Measurements from ENCODE around the gene TNFAIP8.

TNFAIP8 gene

GRCh38 chr5:119346394-119346793 is 9.4 kb upstream of the TNFAIP8 start:
- peaks cover 97% of the 10 kb centered on the region for H3K4me1 ChIP-seq (ENCODE audit: control insufficient read depth, low read length)
- H3K4me2 ChIP-seq (ENCODE audit: low read length): peak overlapping the region; percentile 98
- H3K27me3 ChIP-seq (ENCODE audit: control insufficient read depth, low read length): no peaks in the 10 kb centered on the region
- H3K36me3 ChIP-seq (ENCODE audit: control insufficient read depth, low read length): peaks cover 5% of the 10 kb centered on the region; the same call in 1 of the 2 replicates
- no peaks in the 10 kb centered on the region for H4K20me1 ChIP-seq (ENCODE audit: control insufficient read depth, insufficient read depth, low read depth, low read length)
- peak overlapping the region; percentile 67 for H3K4me3 ChIP-seq (ENCODE audit: low read length)
- no peaks in the 10 kb centered on the region for H3K9me3 ChIP-seq (ENCODE audit: control insufficient read depth, insufficient read depth, low read length)
- TF ChIP-seq CTCF (IDR thresholded peaks at IDR 0.05; ENCODE audit: low read depth, low read length, poor library complexity, severe bottlenecking): no peak
- TF ChIP-seq EZH2phosphoT487 (IDR thresholded peaks at IDR 0.05; ENCODE audit: borderline replicate concordance, low read length): no peak
- H3K79me2 ChIP-seq (ENCODE audit: control insufficient read depth, low read length): peaks cover 70% of the 10 kb centered on the region
- H3K27ac ChIP-seq (ENCODE audit: low read depth, low read length): peak overlapping the region; percentile 74
- H3K9me2 ChIP-seq (replicated peaks; ENCODE audit: control insufficient read depth, low read length): no peaks in the 10 kb centered on the region
- peaks cover 12% of the 10 kb centered on the region for H3F3A ChIP-seq (ENCODE audit: control insufficient read depth, insufficient read depth)

DNA sequence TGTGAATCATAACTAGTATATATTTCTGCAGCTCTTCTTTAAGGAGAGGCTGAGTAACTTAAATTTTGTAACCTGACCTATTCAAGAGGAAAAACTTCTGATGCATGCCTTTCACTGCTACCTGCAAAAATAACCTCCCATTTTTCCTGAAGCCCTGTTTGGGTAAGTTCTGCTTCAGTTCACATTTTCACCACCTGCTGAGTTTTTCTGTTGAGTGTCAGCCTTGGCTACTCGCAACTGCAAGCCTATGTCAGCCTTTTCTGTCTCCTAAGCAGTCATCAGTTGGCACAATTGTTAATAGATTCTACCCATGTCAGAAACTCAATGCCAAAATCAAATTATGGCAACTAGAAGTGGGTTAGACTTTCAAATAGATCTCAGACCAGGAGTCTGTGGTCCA is 8.2 kb upstream of the TNFAIP8 start:
- Histone ChIP-seq H3K27ac (ENCODE audit: low read depth, low read length) (peak overlapping the region; percentile 74), H3K36me3 (ENCODE audit: control insufficient read depth, low read length) (peaks cover 4% of the 10 kb centered on the region; the same call in 1 of the 2 replicates), H3K4me3 (ENCODE audit: low read length) (peak overlapping the region; percentile 67), H4K20me1 (ENCODE audit: control insufficient read depth, insufficient read depth, low read depth, low read length) (no peaks in the 10 kb centered on the region), H3K4me2 (ENCODE audit: low read length) (peak overlapping the region; percentile 98), H3K9me3 (ENCODE audit: control insufficient read depth, insufficient read depth, low read length) (no peaks in the 10 kb centered on the region), H3F3A (ENCODE audit: control insufficient read depth, insufficient read depth) (peaks cover 12% of the 10 kb centered on the region), H3K9me2 (replicated peaks; ENCODE audit: control insufficient read depth, low read length) (no peaks in the 10 kb centered on the region), H3K4me1 (ENCODE audit: control insufficient read depth, low read length) (peaks cover 94% of the 10 kb centered on the region), H3K79me2 (ENCODE audit: control insufficient read depth, low read length) (peaks cover 65% of the 10 kb centered on the region), H3K27me3 (ENCODE audit: control insufficient read depth, low read length) (no peaks in the 10 kb centered on the region)
- TF ChIP-seq EZH2phosphoT487 (IDR thresholded peaks at IDR 0.05; ENCODE audit: borderline replicate concordance, low read length): no peak
- TF ChIP-seq CTCF (IDR thresholded peaks at IDR 0.05; ENCODE audit: low read depth, low read length, poor library complexity, severe bottlenecking): no peak

GRCh38 chr5:119347991-119348390 is 7.8 kb upstream of the TNFAIP8 start:
- no peaks in the 10 kb centered on the region for H3K9me2 ChIP-seq (replicated peaks; ENCODE audit: control insufficient read depth, low read length)
- H3F3A ChIP-seq (ENCODE audit: control insufficient read depth, insufficient read depth): peaks cover 15% of the 10 kb centered on the region
- no peaks in the 10 kb centered on the region for H3K27me3 ChIP-seq (ENCODE audit: control insufficient read depth, low read length)
- peaks cover 65% of the 10 kb centered on the region for H3K79me2 ChIP-seq (ENCODE audit: control insufficient read depth, low read length)
- peaks cover 3% of the 10 kb centered on the region; the same call in 1 of the 2 replicates for H3K36me3 ChIP-seq (ENCODE audit: control insufficient read depth, low read length)
- H3K4me1 ChIP-seq (ENCODE audit: control insufficient read depth, low read length): peaks cover 94% of the 10 kb centered on the region
- TF ChIP-seq EZH2phosphoT487 (IDR thresholded peaks at IDR 0.05; ENCODE audit: borderline replicate concordance, low read length) (no peak), CTCF (IDR thresholded peaks at IDR 0.05; ENCODE audit: low read depth, low read length, poor library complexity, severe bottlenecking) (no peak)
- peak overlapping the region; percentile 67 for H3K4me3 ChIP-seq (ENCODE audit: low read length)
- peak overlapping the region; percentile 98 for H3K4me2 ChIP-seq (ENCODE audit: low read length)
- H3K9me3 ChIP-seq (ENCODE audit: control insufficient read depth, insufficient read depth, low read length): no peaks in the 10 kb centered on the region
- H3K27ac ChIP-seq (ENCODE audit: low read depth, low read length): peak overlapping the region; percentile 74
- no peaks in the 10 kb centered on the region for H4K20me1 ChIP-seq (ENCODE audit: control insufficient read depth, insufficient read depth, low read depth, low read length)

All from DOHH2 (cell line).